Fibroblast of upper back skin (primary cell): ENCODE measurements around the gene SESTD1.
A peak's percentile ranks its signal among the peaks of the same experiment; 100 is the strongest.

ENCODE experiments used
- DNase-seq: peaks from one replicate; pipeline ENCODE4 v3.0.0-alpha.2; 2013

SESTD1 gene

GRCh38 chr2:179264368-179265081 is at the start of gene SESTD1:
Gene SESTD1 (minus strand): TSS chr2:179264832. CDS start chr2:179191841, 72,991 bp downstream.
- DNase-seq, result peak; percentile 38

DNA sequence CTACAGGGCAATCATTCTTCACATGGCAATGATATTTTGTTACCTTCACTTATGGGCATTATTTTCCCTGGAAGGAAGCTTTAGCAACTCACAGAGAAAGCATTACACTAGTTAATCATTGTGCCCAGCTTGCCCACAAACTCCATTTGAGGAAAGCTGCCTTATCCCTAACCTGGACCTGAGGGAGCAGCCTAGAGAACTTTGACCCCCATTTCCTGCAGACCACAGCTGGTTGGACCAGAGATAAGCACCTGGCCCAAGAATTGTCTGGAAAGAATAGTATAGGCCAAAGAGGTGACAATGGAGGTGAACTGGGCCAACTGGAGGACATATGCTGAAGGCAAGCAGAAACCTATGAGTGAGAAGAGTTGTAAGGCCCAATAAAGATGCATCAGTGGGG is 48.4 kb upstream of the SESTD1 start:
- no peak for DNase-seq

- DNase-seq, result no peak
Measured at GRCh38 chr2:179311101-179311500, 46.5 kb upstream of the SESTD1 start.

DNA sequence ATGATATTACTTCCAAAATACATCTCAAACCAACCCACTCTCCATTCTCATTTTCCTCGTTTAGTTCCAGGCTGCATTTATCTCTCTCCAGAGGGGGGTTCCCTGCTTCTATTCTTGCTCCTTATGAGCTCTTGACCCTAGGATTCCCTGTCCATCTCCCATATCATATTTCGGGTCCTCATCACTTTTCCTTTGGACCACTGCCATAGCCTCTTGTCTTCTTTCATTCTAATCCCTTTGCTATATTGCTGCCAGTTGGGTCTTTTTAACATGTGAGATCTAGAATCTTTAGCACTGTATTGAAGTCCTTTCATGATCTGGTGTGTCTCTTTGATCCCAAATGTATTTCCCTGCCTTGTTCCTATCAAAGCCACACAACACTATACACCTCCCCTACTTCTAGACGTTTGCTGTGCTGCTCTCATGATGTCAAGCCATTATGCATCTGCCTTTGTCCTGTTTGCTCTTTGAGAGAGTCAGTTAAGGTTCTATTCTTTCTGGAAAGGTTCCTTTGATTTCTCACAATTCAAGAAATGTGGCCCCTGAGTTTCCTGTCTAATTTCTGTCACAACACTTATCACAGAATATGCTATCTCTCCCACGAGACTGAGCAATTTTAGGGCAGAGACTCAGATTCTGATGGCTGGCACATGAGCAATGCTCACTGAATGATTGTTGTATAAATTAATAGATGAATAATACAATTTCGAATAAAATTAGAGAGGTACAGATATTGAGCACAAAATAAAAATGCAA is 43.2 kb upstream of the SESTD1 start:
- no peak for DNase-seq

- no peak for DNase-seq
Measured at GRCh38 chr2:179305125-179305524, 40.5 kb upstream of the SESTD1 start.

- no peak for DNase-seq
Measured at GRCh38 chr2:179304424-179304823, 39.8 kb upstream of the SESTD1 start.

DNA sequence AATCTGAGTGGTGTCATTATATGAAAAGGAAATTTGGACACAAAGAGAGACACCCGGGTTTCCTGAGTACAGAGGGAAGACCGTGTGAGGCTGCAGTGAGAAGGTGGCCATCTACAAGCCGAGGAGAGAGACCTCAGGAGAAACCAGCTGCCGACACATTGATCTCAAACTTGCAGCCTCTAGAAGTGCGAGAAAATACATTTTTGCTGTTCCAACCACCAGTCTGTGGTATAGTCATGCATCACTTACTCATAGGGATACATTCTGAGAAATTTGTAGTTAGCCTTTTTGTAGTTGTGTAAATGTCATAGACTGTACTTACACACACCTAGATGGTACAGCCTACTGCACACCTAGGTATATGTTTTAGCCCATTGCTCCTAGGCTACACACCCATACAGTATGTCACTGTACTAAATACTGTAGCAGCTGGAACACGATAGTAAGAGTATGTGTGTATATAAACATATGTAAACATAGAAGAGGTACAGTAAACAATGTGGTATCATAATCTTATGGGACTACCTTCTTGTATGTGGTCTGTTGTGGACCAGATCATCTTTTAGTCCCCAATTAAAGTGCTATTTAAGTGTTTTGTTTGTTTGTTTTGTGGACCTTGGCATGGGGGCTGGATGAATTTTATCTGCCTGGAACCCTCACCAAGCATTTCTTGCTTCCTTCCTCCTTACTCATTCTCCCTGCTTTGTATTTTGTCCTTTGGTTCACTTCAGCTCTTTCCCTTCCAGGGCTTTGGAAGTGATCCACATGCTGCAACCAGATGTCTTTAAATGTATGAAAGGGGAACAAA is 38.3 kb upstream of the SESTD1 start:
- DNase-seq, result no peak

- no peak for DNase-seq
Measured at GRCh38 chr2:179302149-179302548, 37.5 kb upstream of the SESTD1 start.

DNA sequence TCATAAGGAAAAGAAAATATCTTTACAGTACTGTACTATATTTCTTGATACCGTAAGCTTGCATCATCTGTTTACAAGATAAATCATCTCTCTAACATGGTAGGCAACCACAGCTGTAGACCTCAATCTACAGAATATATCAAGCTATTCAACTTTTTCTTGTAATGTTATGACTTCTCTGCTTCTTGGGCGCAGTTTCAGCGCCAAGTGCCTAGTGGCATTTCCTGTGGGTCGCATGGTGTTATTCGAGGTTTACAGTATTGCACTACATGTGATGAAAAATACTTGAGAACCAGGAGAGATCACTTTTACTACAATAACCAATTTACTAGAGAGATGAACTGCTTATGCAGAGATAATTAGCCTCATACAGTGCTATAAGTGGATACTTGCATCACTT is 34.0 kb upstream of the SESTD1 start:
- no peak for DNase-seq

DNA sequence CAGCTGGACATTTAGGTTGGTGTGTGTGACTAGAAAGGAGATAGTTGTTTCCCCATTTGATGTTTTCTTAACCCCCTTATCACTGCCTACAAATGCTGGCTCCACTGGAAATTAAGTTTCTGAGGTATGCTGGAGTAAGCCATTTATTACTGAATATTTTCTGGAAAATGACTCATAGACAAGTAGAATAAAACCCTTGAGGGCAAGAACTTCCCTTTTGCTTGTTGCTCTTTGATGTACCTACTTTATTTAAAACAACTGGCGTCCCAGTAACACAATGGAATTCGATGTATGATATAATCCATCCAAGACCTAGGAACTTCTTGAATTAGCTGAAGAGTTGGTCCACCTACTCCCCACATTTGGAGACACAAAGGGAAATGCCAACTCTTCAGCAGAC is 33.3 kb upstream of the SESTD1 start:
- no peak for DNase-seq

DNA sequence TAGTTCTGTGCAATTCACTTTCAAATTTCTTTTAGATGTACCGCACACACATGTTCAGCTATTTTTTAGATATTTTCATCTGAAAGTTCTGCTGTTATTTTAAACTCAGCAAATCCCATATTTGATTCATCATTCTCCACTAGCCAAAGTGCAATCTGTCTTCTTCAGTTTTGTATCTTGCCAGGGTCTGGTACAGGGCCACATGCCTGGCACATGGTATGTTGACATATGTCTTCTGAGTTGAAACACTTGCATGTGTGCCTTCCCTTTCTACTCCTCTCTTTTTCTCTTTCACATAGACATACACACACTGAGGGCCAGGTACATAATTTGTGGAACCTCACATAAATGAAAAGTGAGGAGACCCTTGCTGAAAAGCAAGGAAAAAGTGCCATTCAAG is 25.7 kb upstream of the SESTD1 start:
- no peak for DNase-seq

- no peak for DNase-seq
Measured at GRCh38 chr2:179285060-179285459, 20.4 kb upstream of the SESTD1 start.

DNA sequence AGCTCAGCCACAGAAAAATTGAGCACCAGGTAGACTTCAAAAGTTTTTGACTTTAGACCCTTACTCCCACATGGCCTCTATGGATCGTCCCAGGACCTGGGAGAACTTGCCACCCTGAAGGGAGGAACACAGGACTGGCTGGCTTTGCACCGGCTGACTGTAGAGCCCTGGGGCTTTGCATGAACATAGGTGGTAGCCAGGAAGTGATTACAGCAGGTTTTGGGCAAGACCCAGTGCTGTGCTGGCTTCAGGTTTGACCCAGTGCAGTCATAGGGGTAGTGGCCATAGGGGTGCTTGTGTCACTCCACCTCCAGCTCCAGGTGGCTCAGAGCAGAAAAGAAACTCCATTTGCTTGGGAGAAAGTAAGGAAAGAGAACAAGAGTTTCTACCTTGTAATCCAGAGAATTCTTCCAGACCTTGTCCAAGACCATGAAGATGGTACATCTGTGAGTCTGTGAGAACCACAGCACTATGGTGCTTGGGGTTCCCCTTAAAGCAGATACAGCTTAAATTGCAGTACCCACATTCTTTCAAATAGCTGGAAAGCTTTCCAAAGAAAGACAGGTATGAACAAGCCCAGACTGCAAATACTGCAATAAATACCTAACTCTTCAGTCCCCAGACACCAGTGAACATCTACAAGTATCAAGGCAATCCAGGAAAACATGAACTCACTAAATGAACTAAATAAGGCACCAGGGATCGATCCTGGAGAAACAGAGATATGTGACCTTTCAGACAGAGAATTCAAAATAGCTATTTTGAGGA is 13.0 kb upstream of the SESTD1 start:
- no peak for DNase-seq

DNA sequence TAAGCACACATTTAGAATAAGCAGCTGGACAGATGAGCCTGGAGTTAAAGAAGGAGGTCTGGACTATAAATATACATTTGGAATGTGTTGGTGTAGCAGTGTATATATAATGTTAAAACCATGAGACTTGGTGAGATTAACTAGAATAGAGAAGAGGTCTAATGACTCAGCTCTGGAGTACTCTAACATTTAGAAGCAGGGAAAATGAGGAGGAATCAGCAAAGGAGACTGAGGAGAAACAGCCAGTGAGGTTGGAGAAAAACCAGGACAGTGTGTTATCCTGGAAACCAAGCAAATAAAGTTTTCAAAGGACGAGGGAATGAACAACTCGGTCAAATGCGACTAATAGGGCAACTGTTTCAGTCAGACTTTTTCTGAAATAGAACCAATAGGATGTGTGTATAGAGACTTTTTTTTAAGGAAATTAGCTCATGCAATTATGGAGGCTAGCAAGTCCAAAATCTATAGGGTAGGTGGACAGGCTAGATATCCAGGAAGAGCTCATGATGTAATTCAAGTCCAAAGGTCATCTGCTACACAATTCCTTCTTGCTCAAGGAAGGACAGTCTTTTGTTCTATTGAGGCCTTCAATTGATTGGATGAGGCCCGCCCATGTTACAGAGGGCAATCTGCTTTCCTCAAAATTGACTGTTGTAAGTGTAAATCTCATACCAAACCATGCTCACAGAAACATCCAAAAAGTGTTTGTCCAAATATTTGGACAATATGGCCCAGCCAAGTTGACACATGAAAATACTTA is 10.8 kb upstream of the SESTD1 start:
- peak; percentile 48 for DNase-seq

GRCh38 chr2:179274749-179275148 is 10.1 kb upstream of the SESTD1 start:
- DNase-seq, result peak; percentile 8

GRCh38 chr2:179273461-179273962 is 8.9 kb upstream of the SESTD1 start:
- DNase-seq, result no peak

- peak; percentile 67 for DNase-seq
Measured at GRCh38 chr2:179272406-179273192, 8.0 kb upstream of the SESTD1 start.

DNA sequence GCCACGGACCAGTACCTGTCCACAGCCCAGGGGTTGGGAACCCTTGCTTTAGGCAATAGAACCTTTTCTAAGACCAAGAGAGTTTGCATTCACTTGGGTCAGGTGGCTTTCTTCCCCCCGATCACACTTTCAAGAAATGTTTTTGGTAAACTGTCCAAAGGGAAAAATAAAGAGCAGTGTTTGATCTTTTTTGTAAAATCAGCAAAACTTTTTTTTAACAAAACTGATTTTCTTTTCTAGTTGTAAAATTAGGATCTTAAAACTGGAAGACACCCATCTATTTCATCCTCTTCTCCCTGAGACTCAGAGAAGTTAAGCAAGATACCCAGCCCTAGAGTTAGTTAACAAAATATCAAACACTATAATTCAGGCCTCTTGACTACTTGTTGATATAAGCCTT is 6.1 kb upstream of the SESTD1 start:
- DNase-seq, result no peak

DNA sequence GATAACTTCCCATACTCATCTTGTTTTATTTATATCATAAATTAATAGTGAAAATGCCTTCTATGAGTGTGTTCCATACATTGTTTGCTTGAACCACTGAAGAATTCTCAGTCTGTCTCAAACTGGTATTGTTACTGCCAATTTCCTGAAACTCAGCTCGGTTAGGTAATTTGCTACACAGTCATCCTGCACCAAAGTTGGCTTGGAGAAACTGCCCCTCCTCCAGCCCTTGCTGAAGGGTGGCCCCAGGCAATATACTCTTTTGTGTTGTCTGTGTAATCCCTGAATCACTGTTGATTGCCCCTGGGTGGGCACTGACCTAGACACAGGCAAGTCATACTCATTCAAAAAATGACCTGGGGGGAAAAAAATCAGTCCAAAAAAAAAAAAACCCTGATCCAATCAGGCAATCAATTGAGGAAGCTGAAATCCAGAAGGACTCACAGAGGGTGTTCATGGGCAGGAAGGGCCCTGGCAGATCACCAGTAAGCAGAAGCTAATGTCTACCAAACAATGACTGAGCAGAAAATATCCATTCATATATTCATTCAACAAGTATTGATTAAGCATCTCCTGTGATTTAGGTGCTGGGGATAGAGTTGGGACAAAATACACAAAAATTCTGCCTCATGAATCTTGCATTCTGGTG is 3.8 kb upstream of the SESTD1 start:
- peak; percentile 53 for DNase-seq

GRCh38 chr2:179266271-179266670 is 1.6 kb upstream of the SESTD1 start:
- DNase-seq, result no peak
